OCI-LY7 (cell line): ENCODE measurements around the gene PFKP.

Experiments
- CTCF ChIP-seq: fragments of 200-600 bp; sonication (generic); conservative IDR thresholded peaks from 2 replicates; pipeline ENCODE4 v1.5.1; 2014; ENCODE audit warnings: mild to moderate bottlenecking, antibody characterized with exemption, low read length, moderate library complexity, mixed read lengths
- EZH2phosphoT487 ChIP-seq: fragments of 200-600 bp; sonication (generic); IDR thresholded peaks from 2 replicates; pipeline ENCODE4 v1.6.1; 2018; ENCODE audit warnings: low read depth, borderline replicate concordance, mild to moderate bottlenecking, mixed run types, antibody characterized with exemption, low read length, moderate library complexity, mixed read lengths

DNA sequence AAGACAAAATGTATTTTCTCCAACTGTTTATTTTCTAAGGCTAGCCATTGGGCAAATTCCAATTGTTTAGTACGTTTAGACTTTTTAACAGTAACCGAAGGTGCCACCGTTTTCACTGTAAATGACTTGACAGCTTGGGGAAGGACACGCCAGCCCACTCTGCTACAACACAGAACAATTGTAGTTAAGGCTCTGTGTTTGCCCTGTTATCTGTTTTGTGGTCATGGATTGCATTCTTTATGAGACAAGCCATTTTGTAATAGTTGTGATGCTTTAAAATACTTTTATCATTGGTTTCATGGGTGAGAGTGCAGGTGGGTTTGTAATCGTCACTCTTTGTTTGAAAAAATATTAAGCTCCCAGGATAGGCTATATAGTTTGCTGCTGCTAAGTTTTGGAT is 111.8 kb downstream of the PFKP start:
- no peak for TF ChIP-seq EZH2phosphoT487
- TF ChIP-seq CTCF = no peak
